GM12874 (cell line): Measurements from ENCODE around the gene MB.

Source experiments
- CTCF ChIP-seq: IDR thresholded peaks from 2 replicates; pipeline ENCODE4 v1.5.1; 2011; ENCODE audit warnings: low read depth, mild to moderate bottlenecking, control low read depth, low read length, moderate library complexity; ENCODE audit not compliant: insufficient read depth

Gene MB

GRCh38 chr22:35558031-35558430 lies 59.1 kb downstream of the MB start:
- TF ChIP-seq CTCF, result no peak
